Large intestine (tissue), 3 donors: ENCODE results near the gene PHACTR1. TPM values are rescaled to one million over a fixed set of nuclear protein-coding genes. Genes with fewer than 3 reads are reported as not detected.

ENCODE experiments used
- DNase-seq, 2 donors: peaks; one replicate each; pipeline versions ENCODE4 v3.0.0 to v3.0.0-alpha.2; 2013
- H3K27ac ChIP-seq: one replicate; pipeline ENCODE4 v1.5.1; 2013; ENCODE audit warnings: low read length
- H3K27me3 ChIP-seq: 2 replicates; pipeline ENCODE4 v1.6.1; 2013; ENCODE audit warnings: low read length; ENCODE audit not compliant: control insufficient read depth, insufficient read depth
- H3K36me3 ChIP-seq: 2 replicates; pipeline ENCODE4 v1.6.1; 2013; ENCODE audit warnings: low read length; ENCODE audit not compliant: control insufficient read depth, insufficient read depth
- H3K4me1 ChIP-seq: one replicate; pipeline ENCODE4 v1.6.1; 2013; ENCODE audit warnings: low read length; ENCODE audit not compliant: control insufficient read depth, insufficient read depth
- H3K4me3 ChIP-seq: one replicate; pipeline ENCODE4 v1.5.1; 2013; ENCODE audit warnings: low read length
- H3K9me3 ChIP-seq: one replicate; pipeline ENCODE4 v1.6.1; 2013; ENCODE audit warnings: mild to moderate bottlenecking, low read depth, low read length, moderate library complexity; ENCODE audit not compliant: control insufficient read depth
- WGBS: methylation state at CpG from one replicate; pipeline ENCODE4 v1.1.5; 2013; ENCODE audit warnings: low lambda C conversion rate; ENCODE audit not compliant: insufficient coverage; 5-methylcytosine and 5-hydroxymethylcytosine counted together
- polyA plus RNA-seq: library from polyadenylated mRNA; unstranded; fragments of 120-200 nt; gene quantifications from one replicate; pipeline ENCODE4 v1.2.1, GENCODE V29; 2013

PHACTR1 gene
- polyA plus RNA-seq, 1 donor, result 5.5 TPM

DNA sequence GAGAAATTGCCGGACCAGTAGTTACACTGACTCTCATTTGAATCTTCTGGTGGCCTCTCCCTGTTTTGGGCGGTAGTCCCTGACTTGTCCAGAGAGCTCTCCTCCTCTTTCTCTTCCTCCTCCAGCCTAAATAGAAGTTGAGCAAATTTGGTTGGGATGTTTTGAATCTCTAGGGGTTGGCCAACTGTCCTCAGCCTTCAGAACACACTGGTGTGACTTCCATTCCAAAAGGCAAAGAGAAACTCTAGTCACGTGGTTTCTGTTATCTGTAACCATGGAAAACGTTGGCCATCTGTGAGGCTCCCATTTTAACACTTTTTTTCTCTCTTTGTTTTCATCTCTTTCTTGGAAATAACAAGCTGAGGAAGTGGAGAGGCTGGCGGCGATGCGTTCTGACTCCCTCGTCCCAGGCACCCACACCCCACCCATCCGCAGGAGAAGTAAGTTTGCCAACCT, 336.5 kb downstream of the PHACTR1 start:
- H3K4me1 ChIP-seq, result no peaks in the 10 kb centered on the region
- DNase-seq, result no peak
- WGBS, result 21% methylated on average over 2 of the region's 9 CpGs
- no peak overlapping the region for H3K27ac ChIP-seq
- H3K9me3 ChIP-seq, result no peaks in the 10 kb centered on the region
- H3K4me3 ChIP-seq, result no peak overlapping the region
- no peaks in the 10 kb centered on the region for H3K36me3 ChIP-seq
- no peaks in the 10 kb centered on the region for H3K27me3 ChIP-seq

DNA sequence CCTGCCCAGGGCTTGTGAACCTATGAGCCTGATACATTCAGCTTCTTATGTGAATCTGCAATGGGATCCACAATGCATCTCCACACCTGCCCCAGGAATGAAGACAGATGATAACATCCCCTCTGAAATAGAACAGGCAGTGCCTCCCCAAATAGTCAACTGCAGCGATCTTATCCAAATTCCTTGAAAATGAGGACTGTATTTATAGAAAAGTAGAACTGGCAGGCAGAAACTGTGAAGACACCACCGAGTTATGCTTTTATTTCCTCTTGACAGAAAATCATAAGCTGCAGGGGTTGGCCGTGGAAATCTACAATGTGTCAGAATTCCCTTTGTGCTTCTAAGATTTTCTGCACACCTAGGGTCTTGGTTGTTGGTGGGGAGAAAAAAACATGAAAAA, 341.5 kb downstream of the PHACTR1 start:
- H3K4me3 ChIP-seq, result no peak overlapping the region
- no peak for DNase-seq
- H3K27me3 ChIP-seq, result peaks cover 3% of the 10 kb centered on the region
- no peaks in the 10 kb centered on the region for H3K9me3 ChIP-seq
- no peak overlapping the region for H3K27ac ChIP-seq
- no peaks in the 10 kb centered on the region for H3K4me1 ChIP-seq
- H3K36me3 ChIP-seq, result no peaks in the 10 kb centered on the region
- no CpG with 5 or more reads among the region's 3 CpGs for WGBS

- 100% methylated on average over 1 of the region's 1 CpG for WGBS
These were observed 342.5 kb downstream of the PHACTR1 start for GRCh38 chr6:13059026-13059425.

DNA sequence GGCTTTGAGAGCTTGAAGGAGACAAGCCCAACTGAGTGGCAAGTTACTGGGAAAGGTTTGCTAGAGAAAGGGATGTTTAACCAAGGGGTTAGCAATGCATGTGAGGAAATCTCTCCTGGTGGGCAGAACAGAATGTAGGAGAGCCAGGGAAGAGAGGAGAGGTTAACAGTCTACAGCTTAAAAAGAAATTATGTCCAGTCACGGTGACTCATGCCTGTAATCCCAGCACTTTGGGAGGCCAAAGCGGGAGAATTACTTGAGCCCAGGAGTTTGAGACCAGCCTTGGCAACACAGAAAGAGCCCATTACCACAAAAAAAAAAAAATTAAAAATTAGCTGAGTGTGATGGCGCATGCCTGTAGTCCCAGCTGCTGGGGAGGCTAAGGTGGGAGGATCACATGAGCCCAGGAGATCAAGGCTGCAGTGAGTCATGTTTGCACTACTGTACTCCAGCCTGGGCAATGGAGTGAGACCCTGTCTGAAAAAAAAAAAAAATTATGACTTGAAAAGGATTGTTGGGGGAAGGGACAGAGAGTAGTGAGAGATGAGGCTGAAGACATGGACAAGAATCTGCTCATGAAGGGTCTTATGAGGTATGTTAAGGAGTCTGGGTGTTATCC, 346.8 kb downstream of the PHACTR1 start:
- no CpG with 5 or more reads among the region's 3 CpGs for whole genome bisulfite sequencing
- no peak for DNase-seq

More at GRCh38 chr6:13059026-13059425, 342.5 kb downstream of the PHACTR1 start:
- H3K4me1 ChIP-seq, result no peaks in the 10 kb centered on the region
- no peak overlapping the region for H3K27ac ChIP-seq
- no peak overlapping the region for H3K4me3 ChIP-seq
- H3K27me3 ChIP-seq, result peaks cover 3% of the 10 kb centered on the region
- no peak for DNase-seq
- no peaks in the 10 kb centered on the region for H3K36me3 ChIP-seq
- no peaks in the 10 kb centered on the region for H3K9me3 ChIP-seq

DNA sequence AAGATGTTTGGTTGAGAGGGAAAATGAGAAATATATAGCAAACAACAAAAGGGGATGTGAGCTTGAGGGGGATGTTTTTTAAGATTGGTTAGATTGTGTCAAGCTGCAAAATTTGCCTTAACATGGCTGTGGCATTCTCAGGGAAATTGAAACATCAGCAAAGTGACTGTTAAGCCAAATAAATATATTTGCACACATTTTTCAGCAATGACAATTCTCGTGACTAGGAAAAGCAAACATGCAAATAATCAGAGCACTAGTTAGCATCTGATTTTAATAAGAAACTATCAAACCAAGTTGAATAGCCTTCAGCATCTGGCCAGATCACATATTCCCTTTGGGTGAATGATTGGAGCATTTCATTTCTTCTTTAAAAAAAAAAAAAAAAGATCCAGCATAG, 349.0 kb downstream of the PHACTR1 start:
- Histone ChIP-seq H3K9me3 (no peaks in the 10 kb centered on the region), H3K27me3 (no peaks in the 10 kb centered on the region), H3K36me3 (no peaks in the 10 kb centered on the region), H3K4me3 (no peak overlapping the region), H3K27ac (no peak overlapping the region), H3K4me1 (no peaks in the 10 kb centered on the region)
- no peak for DNase-seq
- no CpG with 5 or more reads among the region's 1 CpG for WGBS

More for the DNA sequence above, 346.8 kb downstream of the PHACTR1 start:
- Histone ChIP-seq H3K4me3 (no peak overlapping the region), H3K27me3 (peaks cover 3% of the 10 kb centered on the region), H3K36me3 (no peaks in the 10 kb centered on the region), H3K27ac (no peak overlapping the region), H3K4me1 (no peaks in the 10 kb centered on the region), H3K9me3 (no peaks in the 10 kb centered on the region)

DNA sequence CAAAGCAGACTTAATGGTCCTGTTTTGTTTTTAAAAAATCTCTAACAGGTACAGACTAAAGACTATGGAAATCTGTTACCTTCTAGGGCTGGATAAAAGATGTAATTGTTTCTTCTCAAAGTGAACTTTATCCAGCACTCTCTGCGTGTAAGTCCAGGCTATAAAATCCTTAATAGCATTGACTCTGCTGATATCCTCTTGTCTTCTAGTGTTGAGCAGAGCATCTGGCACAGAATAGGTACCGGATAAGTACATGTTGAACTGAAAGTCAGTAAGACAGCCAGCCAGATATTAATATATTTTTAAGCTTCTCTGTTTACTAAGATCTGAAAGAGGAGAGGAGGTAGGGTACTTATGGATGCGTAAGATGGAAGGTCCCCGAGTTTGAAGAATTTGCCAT, 349.5 kb downstream of the PHACTR1 start:
- 83% methylated on average over 1 of the region's 4 CpGs for WGBS
- DNase-seq, result no peak
- Histone ChIP-seq H3K36me3 (no peaks in the 10 kb centered on the region), H3K4me1 (no peaks in the 10 kb centered on the region), H3K27me3 (no peaks in the 10 kb centered on the region), H3K9me3 (no peaks in the 10 kb centered on the region), H3K4me3 (no peak overlapping the region), H3K27ac (no peak overlapping the region)

- DNase-seq, result no peak
- H3K4me1 ChIP-seq, result no peaks in the 10 kb centered on the region
- no CpG with 5 or more reads among the region's 1 CpG for WGBS
- H3K9me3 ChIP-seq, result no peaks in the 10 kb centered on the region
- H3K27ac ChIP-seq, result no peak overlapping the region
- H3K27me3 ChIP-seq, result no peaks in the 10 kb centered on the region
- no peak overlapping the region for H3K4me3 ChIP-seq
- no peaks in the 10 kb centered on the region for H3K36me3 ChIP-seq
These were observed 350.3 kb downstream of the PHACTR1 start for GRCh38 chr6:13066820-13067219.

- H3K27me3 ChIP-seq, result no peaks in the 10 kb centered on the region
- H3K4me3 ChIP-seq, result no peak overlapping the region
- 81% methylated on average over 5 of the region's 12 CpGs for WGBS
- no peaks in the 10 kb centered on the region for H3K36me3 ChIP-seq
- H3K4me1 ChIP-seq, result no peaks in the 10 kb centered on the region
- H3K27ac ChIP-seq, result no peak overlapping the region
- no peak for DNase-seq
- H3K9me3 ChIP-seq, result no peaks in the 10 kb centered on the region
These were observed 352.1 kb downstream of the PHACTR1 start for GRCh38 chr6:13068586-13069210.

- H3K4me3 ChIP-seq, result no peak overlapping the region
- H3K27ac ChIP-seq, result no peak overlapping the region
- H3K27me3 ChIP-seq, result no peaks in the 10 kb centered on the region
- H3K36me3 ChIP-seq, result no peaks in the 10 kb centered on the region
- WGBS, result no CpG with 5 or more reads among the region's 6 CpGs
- DNase-seq, result no peak
- no peaks in the 10 kb centered on the region for H3K9me3 ChIP-seq
- no peaks in the 10 kb centered on the region for H3K4me1 ChIP-seq
These were observed 355.2 kb downstream of the PHACTR1 start for GRCh38 chr6:13071550-13072345.

DNA sequence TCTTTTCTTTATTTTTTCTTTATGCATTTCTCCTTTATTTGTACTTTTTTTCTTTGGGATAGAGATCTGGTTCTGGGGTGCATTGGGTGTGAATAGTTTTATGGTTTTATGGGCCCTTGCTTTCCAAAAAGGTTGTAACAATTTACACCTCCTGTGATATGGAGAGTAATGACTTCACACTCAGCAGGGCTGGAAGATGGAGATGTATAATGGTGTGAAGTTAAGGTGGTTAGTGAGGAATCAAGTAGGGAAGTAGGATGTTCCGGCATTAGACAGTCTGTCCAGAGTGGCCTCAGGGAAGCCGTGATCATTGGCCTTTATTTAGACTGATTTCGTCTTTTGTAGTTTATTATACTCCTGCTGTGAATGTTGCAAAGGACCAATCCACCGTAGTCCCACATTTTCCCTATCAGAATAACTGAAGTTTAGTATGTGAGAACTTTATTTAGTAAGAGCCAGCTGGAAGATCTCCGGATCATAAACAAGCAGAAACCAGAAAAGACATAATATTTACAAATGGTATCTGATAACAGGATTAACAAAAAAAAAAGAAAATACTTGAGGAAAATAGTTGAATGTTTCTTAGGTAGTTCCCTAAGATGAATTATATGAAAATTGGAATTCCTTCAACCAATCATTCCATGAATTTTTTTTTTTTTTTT, 356.2 kb downstream of the PHACTR1 start:
- no peaks in the 10 kb centered on the region for H3K9me3 ChIP-seq
- 63% methylated on average over 4 of the region's 5 CpGs for WGBS
- H3K36me3 ChIP-seq, result no peaks in the 10 kb centered on the region
- H3K4me1 ChIP-seq, result no peaks in the 10 kb centered on the region
- no peak overlapping the region for H3K4me3 ChIP-seq
- H3K27ac ChIP-seq, result no peak overlapping the region
- H3K27me3 ChIP-seq, result no peaks in the 10 kb centered on the region
- no peak for DNase-seq
